NCI-H2227 treated with DMSO at 0.1 percent for 48 hours (cell line): Measurements from ENCODE around the gene ICAM5.
"Not testable (repeated sequence)": the region's sequence is repeated elsewhere in the genome, so short reads cannot be mapped to it uniquely, and the experiment has no call there.

Experiments
- DNase-seq: peaks from one replicate; lab custom pipeline; 2025; lab: John Stamatoyannopoulos, UW

The ICAM5 gene

DNA sequence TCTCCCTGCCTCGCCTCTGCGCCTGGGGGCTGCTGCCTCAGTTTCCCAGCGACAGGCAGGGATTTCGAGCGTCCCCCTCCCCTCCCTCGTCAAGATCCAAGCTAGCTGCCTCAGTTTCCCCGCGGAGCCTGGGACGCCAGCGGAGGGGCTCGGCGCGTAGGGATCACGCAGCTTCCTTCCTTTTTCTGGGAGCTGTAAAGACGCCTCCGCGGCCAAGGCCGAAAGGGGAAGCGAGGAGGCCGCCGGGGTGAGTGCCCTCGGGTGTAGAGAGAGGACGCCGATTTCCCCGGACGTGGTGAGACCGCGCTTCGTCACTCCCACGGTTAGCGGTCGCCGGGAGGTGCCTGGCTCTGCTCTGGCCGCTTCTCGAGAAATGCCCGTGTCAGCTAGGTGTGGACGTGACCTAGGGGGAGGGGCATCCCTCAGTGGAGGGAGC, 19.6 kb upstream of the ICAM5 start:
- no peak for DNase-seq

DNA sequence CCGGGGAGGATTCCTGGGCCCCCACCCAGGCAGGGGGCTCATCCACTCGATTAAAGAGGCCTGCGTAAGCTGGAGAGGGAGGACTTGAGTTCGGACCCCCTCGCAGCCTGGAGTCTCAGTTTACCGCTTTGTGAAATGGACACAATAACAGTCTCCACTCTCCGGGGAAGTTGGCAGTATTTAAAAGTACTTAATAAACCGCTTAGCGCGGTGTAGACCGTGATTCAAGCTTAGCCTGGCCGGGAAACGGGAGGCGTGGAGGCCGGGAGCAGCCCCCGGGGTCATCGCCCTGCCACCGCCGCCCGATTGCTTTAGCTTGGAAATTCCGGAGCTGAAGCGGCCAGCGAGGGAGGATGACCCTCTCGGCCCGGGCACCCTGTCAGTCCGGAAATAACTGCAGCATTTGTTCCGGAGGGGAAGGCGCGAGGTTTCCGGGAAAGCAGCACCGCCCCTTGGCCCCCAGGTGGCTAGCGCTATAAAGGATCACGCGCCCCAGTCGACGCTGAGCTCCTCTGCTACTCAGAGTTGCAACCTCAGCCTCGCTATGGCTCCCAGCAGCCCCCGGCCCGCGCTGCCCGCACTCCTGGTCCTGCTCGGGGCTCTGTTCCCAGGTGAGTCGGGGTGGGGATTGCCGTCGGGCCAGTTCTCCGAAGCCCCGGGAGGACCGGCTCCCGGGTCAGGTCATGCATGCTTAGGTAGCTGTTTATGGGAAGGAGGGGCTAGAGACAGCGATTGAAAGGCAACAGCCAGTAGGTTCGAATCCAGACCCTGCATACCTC, 18.9 kb upstream of the ICAM5 start, which contains the start of gene ICAM1:
ICAM1 (plus strand) TSS at position 505 of the 779 bp plus-strand sequence; CDS start at position 545, 40 bp downstream.
- no peak for DNase-seq

DNA sequence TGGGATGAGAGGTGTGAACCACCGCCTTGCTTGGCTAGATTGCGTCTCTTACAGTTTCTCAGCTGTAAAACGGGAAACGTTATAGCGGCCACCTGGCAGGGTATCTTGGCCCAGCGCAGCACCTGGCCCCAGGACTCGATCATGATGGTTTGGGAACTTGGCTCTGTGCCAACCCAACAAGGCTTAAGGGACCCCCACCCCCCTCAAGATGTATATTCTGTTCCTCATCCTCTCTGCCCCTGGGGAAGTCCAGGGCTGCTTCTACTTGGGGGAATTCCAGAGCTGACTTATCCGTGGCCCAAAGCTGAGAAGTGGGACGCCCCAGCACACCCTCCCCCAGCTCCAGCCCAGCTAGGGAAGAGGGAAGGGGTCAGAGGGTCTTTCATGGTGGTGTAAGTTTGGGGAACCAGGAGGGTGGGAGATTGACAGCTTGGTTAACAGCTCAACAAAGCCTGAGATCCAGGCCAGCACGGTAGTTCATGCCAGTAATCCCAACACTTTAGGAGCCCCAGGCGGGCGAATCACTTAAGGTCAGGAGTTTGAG, 18.1 kb upstream of the ICAM5 start:
- no peak for DNase-seq

DNA sequence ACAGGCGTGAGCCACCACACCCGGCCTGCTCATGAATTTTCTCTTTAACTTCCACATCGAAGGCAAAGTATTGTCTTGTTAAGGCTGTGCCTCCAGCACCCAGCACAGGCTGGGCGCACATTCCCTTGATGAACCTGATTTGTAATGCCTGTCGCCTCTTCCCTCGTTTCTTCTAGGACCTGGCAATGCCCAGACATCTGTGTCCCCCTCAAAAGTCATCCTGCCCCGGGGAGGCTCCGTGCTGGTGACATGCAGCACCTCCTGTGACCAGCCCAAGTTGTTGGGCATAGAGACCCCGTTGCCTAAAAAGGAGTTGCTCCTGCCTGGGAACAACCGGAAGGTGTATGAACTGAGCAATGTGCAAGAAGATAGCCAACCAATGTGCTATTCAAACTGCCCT, 15.2 kb upstream of the ICAM5 start:
- DNase-seq: no peak

DNA sequence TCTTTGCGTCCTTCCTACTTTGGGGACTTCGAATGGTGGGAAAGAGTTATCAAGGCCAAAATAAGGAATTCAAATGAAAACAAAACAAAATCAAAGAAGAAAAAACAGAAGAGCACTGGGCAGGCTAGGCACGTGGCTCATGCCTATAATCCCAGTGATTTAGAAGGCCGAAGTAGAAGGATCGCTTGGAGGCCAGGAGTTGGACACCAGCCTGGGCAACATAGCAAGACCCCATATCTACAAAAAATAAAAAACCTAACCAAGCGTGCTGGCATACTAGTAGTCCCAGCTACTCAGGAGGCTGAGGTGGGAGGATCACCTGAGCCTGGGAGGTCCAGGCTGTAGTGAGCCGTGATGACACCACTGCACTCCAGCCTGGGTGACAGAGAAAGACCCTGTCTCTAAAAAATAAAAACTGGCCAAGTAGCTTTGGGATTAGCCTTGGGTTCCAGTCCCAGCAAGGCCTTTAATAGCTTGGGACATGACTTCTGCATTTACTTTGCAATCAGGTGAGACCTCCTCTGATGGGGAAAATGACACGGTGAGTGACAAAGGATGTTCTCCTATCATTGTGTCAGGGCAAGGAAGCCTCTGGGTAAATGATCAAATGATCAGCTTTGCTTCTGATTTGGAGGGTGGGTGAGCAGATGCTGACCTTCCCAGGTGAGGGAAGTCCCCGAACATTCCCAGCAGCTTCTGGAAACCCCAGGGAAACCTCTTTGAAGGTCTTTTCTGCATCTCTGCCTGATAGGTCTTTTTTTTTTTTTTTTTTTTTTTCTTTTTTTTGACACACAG, 11.8 kb upstream of the ICAM5 start:
- no peak for DNase-seq

DNA sequence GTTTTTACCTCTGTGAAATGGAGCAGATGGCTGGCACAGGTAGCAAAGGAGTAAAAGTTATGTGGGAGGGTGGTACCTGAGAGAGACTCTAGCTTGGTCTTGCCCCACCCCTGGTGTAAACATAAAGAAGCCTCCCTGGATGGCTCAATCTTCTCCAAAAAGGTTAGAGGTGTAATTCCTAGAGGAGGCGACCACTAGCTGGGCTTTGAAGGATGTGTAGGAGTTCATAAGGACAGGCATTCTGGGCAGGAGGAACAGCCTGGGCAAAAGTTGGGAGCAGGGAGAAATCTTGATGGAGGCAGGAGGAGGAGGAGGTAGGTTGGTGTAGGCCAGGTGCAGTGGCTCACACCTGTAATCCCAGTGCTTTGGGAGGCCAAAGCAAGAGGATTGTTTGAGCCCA, 10.8 kb upstream of the ICAM5 start:
- no peak for DNase-seq

DNA sequence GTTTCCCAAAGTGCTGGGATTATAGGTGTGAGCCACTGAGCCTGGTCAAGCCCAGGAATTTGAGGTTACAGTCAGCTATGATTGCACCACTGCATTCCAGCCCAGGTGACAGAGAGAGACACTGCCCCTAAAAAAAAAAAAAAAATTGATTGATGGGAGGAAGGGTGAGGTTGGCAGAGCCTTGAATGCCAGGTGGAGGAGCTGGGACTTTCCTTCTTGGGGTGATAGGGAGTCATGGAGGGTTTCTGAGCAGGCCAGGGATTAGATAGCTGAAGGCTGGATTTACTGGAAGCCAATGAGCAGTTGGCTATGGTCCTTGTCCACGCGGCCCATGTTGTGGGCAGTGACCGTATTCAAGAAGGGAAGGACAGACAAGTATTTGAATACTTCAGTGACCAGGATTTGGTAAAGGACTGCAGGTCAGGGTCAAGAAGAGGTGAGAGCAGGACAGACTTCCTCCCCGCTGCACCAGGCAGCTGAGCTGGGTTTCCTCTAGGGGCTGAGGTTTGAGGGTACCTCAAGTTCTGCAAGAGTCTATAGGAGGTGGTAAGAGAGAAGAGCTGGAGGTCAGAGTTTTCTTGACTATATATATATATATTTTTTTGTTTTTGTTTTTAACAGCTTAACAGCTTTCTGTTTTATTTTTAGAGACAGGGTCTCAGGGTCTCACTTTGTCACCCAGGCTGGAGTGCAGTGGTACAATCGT, 9.9 kb upstream of the ICAM5 start:
- DNase-seq: no peak

DNA sequence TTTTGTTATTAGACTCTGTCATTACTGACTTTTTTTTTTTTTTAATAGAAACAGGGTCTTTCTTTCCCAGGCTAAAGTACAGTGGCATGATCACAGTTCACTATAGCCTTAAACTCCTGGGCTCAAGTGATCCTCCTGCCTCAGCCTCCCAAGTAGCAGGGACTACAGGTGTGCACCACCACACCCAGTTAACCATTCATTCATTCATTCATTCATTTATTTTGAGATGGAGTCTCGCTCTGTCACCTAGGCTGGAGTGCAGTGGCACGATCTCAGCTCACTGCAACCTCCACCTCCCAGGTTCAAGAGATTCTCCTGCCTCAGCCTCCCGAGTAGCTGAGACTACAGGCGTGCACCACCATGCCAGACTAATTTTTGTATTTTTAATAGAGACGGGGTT, 7.7 kb upstream of the ICAM5 start:
- not testable (repeated sequence) for DNase-seq

DNA sequence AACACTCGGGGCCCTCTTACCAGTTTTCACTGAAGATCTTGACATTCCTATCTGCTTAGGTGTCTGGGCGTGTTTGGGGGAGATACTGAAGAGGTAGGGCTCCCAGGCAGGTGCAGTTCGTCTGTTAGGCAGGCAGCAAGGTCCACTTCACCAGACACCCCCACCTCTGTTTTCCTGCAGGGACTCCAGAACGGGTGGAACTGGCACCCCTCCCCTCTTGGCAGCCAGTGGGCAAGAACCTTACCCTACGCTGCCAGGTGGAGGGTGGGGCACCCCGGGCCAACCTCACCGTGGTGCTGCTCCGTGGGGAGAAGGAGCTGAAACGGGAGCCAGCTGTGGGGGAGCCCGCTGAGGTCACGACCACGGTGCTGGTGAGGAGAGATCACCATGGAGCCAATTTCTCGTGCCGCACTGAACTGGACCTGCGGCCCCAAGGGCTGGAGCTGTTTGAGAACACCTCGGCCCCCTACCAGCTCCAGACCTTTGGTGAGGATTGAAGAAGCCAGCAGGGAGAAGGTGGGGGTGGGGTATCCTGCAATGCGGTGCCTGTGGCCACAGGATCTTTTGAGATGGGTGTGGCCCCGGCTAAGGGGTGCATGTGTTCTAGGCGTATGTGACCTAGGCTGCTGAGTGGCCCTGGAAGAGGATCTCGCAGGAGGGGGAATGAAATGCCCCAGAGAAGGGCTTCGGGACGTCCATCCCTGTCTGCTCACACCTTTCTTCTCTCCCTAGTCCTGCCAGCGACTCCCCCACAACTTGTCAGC, 6.3 kb upstream of the ICAM5 start:
- DNase-seq: no peak

DNA sequence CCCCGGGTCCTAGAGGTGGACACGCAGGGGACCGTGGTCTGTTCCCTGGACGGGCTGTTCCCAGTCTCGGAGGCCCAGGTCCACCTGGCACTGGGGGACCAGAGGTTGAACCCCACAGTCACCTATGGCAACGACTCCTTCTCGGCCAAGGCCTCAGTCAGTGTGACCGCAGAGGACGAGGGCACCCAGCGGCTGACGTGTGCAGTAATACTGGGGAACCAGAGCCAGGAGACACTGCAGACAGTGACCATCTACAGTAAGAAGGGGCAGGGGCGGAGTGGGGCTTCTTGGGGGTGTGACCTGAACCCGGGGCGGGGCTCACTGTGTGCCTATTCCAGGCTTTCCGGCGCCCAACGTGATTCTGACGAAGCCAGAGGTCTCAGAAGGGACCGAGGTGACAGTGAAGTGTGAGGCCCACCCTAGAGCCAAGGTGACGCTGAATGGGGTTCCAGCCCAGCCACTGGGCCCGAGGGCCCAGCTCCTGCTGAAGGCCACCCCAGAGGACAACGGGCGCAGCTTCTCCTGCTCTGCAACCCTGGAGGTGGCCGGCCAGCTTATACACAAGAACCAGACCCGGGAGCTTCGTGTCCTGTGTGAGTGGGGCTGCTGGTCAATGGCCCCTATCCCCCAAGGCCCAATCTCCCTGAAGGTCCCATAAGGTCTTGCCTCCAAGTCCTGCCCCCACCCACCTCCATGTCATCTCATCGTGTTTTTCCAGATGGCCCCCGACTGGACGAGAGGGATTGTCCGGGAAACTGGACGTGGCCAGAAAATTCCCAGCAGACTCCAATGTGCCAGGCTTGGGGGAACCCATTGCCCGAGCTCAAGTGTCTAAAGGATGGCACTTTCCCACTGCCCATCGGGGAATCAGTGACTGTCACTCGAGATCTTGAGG, 5.4 kb upstream of the ICAM5 start:
- no peak for DNase-seq

DNA sequence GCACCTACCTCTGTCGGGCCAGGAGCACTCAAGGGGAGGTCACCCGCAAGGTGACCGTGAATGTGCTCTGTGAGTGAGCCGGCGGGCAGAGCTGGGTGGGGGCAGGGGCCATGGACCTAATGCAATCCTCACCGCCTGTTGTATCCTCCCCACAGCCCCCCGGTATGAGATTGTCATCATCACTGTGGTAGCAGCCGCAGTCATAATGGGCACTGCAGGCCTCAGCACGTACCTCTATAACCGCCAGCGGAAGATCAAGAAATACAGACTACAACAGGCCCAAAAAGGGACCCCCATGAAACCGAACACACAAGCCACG, 4.8 kb upstream of the ICAM5 start:
- DNase-seq: no peak

DNA sequence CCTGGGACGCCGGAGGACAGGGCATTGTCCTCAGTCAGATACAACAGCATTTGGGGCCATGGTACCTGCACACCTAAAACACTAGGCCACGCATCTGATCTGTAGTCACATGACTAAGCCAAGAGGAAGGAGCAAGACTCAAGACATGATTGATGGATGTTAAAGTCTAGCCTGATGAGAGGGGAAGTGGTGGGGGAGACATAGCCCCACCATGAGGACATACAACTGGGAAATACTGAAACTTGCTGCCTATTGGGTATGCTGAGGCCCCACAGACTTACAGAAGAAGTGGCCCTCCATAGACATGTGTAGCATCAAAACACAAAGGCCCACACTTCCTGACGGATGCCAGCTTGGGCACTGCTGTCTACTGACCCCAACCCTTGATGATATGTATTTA, 4.4 kb upstream of the ICAM5 start:
- DNase-seq: no peak

DNA sequence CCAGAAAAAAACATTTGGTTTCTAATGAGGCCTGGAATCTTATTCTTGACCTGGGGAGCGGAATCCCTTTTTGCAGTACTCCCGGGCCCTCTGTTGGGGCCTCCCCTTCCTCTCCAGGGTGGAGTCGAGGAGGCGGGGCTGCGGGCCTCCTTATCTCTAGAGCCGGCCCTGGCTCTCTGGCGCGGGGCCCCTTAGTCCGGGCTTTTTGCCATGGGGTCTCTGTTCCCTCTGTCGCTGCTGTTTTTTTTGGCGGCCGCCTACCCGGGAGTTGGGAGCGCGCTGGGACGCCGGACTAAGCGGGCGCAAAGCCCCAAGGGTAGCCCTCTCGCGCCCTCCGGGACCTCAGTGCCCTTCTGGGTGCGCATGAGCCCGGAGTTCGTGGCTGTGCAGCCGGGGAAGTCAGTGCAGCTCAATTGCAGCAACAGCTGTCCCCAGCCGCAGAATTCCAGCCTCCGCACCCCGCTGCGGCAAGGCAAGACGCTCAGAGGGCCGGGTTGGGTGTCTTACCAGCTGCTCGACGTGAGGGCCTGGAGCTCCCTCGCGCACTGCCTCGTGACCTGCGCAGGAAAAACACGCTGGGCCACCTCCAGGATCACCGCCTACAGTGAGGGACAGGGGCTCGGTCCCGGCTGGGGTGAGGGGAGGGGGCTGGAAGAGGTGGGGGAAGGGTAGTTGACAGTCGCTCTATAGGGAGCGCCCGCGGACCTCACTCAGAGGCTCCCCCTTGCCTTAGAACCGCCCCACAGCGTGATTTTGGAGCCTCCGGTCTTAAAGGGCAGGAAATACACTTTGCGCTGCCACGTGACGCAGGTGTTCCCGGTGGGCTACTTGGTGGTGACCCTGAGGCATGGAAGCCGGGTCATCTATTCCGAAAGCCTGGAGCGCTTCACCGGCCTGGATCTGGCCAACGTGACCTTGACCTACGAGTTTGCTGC, 2.7 kb upstream of the ICAM5 start, which contains the start of gene ICAM4:
ICAM4 (plus strand) TSS at position 153 of the 935 bp plus-strand sequence; CDS start at position 211, 58 bp downstream.
- no peak for DNase-seq

DNA sequence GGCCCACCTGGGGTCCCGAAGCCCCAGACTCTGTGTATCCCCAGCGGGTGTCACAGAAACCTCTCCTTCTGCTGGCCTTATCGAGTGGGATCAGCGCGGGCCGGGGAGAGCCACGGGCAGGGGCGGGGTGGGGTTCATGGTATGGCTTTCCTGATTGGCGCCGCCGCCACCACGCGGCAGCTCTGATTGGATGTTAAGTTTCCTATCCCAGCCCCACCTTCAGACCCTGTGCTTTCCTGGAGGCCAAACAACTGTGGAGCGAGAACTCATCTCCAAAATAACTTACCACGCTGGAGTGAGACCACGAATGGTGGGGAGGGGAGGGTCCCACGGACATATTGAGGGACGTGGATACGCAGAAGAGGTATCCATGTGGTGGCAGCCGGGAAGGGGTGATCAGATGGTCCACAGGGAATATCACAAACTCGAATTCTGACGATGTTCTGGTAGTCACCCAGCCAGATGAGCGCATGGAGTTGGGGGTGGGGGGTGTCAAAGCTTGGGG, 1.0 kb upstream of the ICAM5 start:
- DNase-seq: peak; percentile 7

DNA sequence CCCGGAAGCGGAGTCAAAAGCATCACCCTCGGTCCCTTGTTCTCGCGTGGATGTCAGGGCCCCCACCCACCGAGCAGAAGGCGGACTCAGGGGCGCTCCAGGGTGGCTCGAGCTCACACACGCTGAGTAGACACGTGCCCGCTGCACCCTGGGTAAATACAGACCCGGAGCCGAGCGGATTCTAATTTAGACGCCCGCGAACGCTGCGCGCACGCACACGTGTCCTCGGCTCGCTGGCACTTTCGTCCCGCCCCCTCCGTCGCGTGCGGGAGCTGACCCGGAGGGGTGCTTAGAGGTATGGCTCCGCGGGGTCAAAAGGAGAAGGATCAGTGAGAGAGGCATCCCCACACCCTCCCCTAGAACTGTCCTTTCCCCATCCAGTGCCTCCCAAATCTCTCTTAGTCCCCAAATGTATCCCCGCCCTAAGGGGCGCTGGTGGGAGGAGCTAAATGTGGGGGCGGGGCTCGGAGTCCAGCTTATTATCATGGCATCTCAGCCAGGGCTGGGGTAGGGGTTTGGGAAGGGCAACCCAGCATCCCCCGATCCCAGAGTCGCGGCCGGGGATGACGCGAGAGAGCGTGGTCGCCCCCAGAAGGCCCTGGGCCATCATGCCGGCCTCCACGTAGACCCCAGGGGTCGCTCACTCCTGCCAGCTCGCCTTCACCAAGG, 451 bp upstream of the ICAM5 start:
- DNase-seq: peak; percentile 70

DNA sequence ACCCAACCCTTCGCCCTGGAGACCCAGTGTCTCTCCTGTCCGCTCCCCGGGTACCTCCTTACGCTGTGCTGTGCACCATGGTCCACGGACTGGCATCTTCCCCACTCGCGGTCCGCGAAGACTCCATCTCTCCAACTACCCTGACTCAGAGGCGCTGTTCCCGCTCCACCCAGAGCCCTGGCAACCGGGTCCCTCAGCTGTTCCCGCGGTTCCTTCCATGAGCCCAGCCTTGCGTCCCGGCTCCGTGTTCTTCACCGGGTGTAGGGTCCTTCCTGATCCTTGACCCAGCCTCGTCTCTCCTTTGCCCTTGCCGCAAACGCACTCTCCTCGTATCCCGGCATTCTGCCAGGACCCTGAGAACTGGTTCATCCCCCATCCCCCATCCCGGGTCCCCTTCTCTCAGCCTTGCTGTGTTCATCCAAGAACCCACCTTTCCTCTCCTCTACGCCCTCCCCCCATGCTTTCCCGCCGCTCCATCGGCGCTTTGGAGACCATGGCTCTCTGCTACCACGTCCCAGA, 664 bp downstream of the ICAM5 start:
- no peak for DNase-seq

DNA sequence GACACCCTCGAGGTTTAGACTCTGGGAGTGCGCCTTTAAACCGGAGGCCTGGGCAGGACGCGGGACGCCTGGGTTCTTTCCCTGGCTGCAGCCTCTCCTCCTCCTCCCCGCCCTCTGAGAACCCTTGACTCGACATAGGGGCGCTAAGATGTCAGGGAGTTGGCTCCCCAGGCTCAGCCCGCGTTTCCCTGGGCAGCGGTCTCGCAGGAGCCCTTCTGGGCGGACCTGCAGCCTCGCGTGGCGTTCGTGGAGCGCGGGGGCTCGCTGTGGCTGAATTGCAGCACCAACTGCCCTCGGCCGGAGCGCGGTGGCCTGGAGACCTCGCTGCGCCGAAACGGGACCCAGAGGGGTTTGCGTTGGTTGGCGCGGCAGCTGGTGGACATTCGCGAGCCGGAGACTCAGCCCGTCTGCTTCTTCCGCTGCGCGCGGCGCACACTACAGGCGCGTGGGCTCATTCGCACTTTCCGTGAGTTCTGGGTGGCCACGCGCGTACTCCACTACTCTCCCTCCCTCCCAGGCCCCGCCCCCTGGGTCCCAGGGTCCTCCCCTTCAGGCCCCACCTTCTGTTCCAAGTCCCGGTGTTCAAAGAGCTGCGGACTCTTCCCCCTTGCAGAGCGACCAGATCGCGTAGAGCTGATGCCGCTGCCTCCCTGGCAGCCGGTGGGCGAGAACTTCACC, 1.3 kb downstream of the ICAM5 start:
- DNase-seq: no peak
